GM12891 (cell line): ENCODE results near the gene FCHO1.

ENCODE experiments used
- POLR2AphosphoS5 ChIP-seq: IDR thresholded peaks from 2 replicates; pipeline ENCODE4 v1.6.1; 2011; ENCODE audit warnings: low read depth, low read length, control low read depth
- TAF1 ChIP-seq: IDR thresholded peaks from 2 replicates; pipeline ENCODE4 v1.6.1; 2011; ENCODE audit warnings: low read depth, low read length, control low read depth

- no peak for TF ChIP-seq TAF1
- TF ChIP-seq POLR2AphosphoS5 = no peak
Measured at GRCh38 chr19:17727843-17728242, 23.4 kb upstream of the FCHO1 start.
